PC-3 (cell line): Measurements from ENCODE around the gene ZBTB9. TPM values are rescaled to one million over a fixed set of nuclear protein-coding genes. Genes with fewer than 3 reads are reported as not detected.

Experiments used
- ATAC-seq: fragments of 200-7000 bp; cut with Tn5 transposase; 2 replicates; pipeline ENCODE4 v1.9.1; 2020; ENCODE audit warnings: mild to moderate bottlenecking, moderate library complexity
- BruUV-seq: library from RNA; stranded (reverse); fragments of 400-500 nt; replicated peaks from 2 replicates; lab custom pipeline; 2021; lab: Mats Ljungman, UMichigan
- CTCF ChIA-PET: fragments of 300-600 bp; sonication (Branson Sonifier 250); formaldehyde crosslinking; loops from one replicate; lab custom pipeline; 2022; ENCODE audit warnings: antibody characterized with exemption; lab: Charles Lee
- POLR2A ChIA-PET: fragments of 300-600 bp; sonication (Branson Sonifier 250); formaldehyde crosslinking; loops from one replicate; lab custom pipeline; 2022; ENCODE audit warnings: antibody characterized with exemption; ENCODE audit not compliant: unreplicated experiment; lab: Charles Lee
- DNase-seq: peaks from one replicate; pipeline ENCODE4 v3.0.0-alpha.2; 2015
- H2AFZ ChIP-seq: fragments of 300-600 bp; sonication (generic); 2 replicates; pipeline ENCODE4 v1.6.0; 2016; ENCODE audit warnings: antibody characterized with exemption, low read length
- H3F3A ChIP-seq: fragments of 300-600 bp; sonication (generic); one replicate; pipeline ENCODE4 v1.6.0; 2017; ENCODE audit warnings: antibody characterized with exemption, low read length, control low read depth, mild to moderate bottlenecking; ENCODE audit not compliant: unreplicated experiment
- H3K27ac ChIP-seq: fragments of 300-600 bp; sonication (generic); 2 replicates; pipeline ENCODE4 v1.5.1; 2016; ENCODE audit warnings: mild to moderate bottlenecking, low read length
- H3K27me3 ChIP-seq: fragments of 300-600 bp; sonication (generic); 2 replicates; pipeline ENCODE4 v1.6.1; 2016; ENCODE audit warnings: low read length, mixed read lengths
- H3K36me3 ChIP-seq: fragments of 300-600 bp; sonication (generic); 2 replicates; pipeline ENCODE4 v1.6.1; 2016; ENCODE audit warnings: low read depth, mixed run types, low read length, mixed read lengths
- H3K4me1 ChIP-seq: fragments of 300-600 bp; sonication (generic); 2 replicates; pipeline ENCODE4 v1.5.1; 2016; ENCODE audit warnings: low read length; ENCODE audit not compliant: insufficient read depth
- H3K4me2 ChIP-seq: fragments of 300-600 bp; sonication (generic); 2 replicates; pipeline ENCODE4 v1.6.0; 2016; ENCODE audit warnings: low read length
- H3K4me3 ChIP-seq: fragments of 300-600 bp; sonication (generic); 2 replicates; pipeline ENCODE4 v1.5.1; 2016; ENCODE audit warnings: mild to moderate bottlenecking, low read length, mixed read lengths
- H3K79me2 ChIP-seq: fragments of 300-600 bp; sonication (generic); 2 replicates; pipeline ENCODE4 v1.6.1; 2017; ENCODE audit warnings: low read length, mixed read lengths
- H3K9ac ChIP-seq: fragments of 300-600 bp; sonication (generic); 2 replicates; pipeline ENCODE4 v1.6.0; 2016; ENCODE audit warnings: mild to moderate bottlenecking, low read length
- H3K9me2 ChIP-seq: fragments of 300-600 bp; sonication (generic); replicated peaks from 2 replicates; pipeline ENCODE4 v1.6.1; 2016; ENCODE audit warnings: mixed run types, low read length, mixed read lengths
- H3K9me3 ChIP-seq: fragments of 300-600 bp; sonication (generic); 2 replicates; pipeline ENCODE4 v1.6.1; 2016; ENCODE audit warnings: low read length, mixed read lengths
- H4K20me1 ChIP-seq: fragments of 300-600 bp; sonication (generic); 2 replicates; pipeline ENCODE4 v1.6.1; 2016; ENCODE audit warnings: low read length, mixed read lengths
- CTCF ChIP-seq: fragments of 300-600 bp; sonication (generic); conservative IDR thresholded peaks from 2 replicates; pipeline ENCODE4 v1.5.1; 2017; ENCODE audit warnings: antibody characterized with exemption, low read depth, mild to moderate bottlenecking, low read length
- EZH2 ChIP-seq: fragments of 300-600 bp; sonication (generic); IDR thresholded peaks from one replicate; pipeline ENCODE4 v1.6.1; 2017; ENCODE audit warnings: antibody characterized with exemption, mild to moderate bottlenecking, low read length; ENCODE audit not compliant: unreplicated experiment
- EZH2phosphoT487 ChIP-seq: fragments of 300-600 bp; sonication (generic); IDR thresholded peaks from 2 replicates; pipeline ENCODE4 v1.6.1; 2018; ENCODE audit warnings: mild to moderate bottlenecking, antibody characterized with exemption, low read length, borderline replicate concordance
- intact Hi-C: fragments of 100-400 bp; cut with micrococcal nuclease; formaldehyde crosslinking; loops from 2 replicates; pipeline ENCODE4 v1.9.0; 2023
- total RNA-seq: library from RNA; depleted of rRNA; stranded (reverse); fragments of >200 nt; gene quantifications from 2 replicates; pipeline ENCODE4 v1.2.3, GENCODE V29; 2014

ZBTB9 gene
- total RNA-seq, 1 experiment from 2014 or later, result 9.1 TPM

- no peaks in the 10 kb centered on the region for H3K27me3 ChIP-seq
- no peak for DNase-seq
- H4K20me1 ChIP-seq, result no peaks in the 10 kb centered on the region
- peaks cover 15% of the 10 kb centered on the region for H3K79me2 ChIP-seq
- no peak overlapping the region for H3K9ac ChIP-seq
- H3K9me2 ChIP-seq, result no peaks in the 10 kb centered on the region
- ChIA-PET CTCF (no interaction called here), POLR2A (no interaction called here)
- intact Hi-C loops, result no loop called here
- no peaks in the 10 kb centered on the region for H3F3A ChIP-seq
- H3K4me2 ChIP-seq, result no peak overlapping the region
- H2AFZ ChIP-seq, result no peak overlapping the region
- no peaks in the 10 kb centered on the region for H3K9me3 ChIP-seq
- H3K4me1 ChIP-seq, result peaks cover 30% of the 10 kb centered on the region
- TF ChIP-seq EZH2 (no peak), EZH2phosphoT487 (no peak), CTCF (no peak)
- no peaks in the 10 kb centered on the region for H3K36me3 ChIP-seq
- H3K27ac ChIP-seq, result no peak overlapping the region
- BruUV-seq, result no TSS peak
- no peak overlapping the region for H3K4me3 ChIP-seq
- no peak for ATAC-seq
These were observed 33.1 kb upstream of the ZBTB9 start for GRCh38 chr6:33421344-33421643.

- H2AFZ ChIP-seq, result no peak overlapping the region
- H3K9me3 ChIP-seq, result no peaks in the 10 kb centered on the region
- no peaks in the 10 kb centered on the region for H4K20me1 ChIP-seq
- H3K36me3 ChIP-seq, result no peaks in the 10 kb centered on the region
- no peak overlapping the region for H3K4me2 ChIP-seq
- ATAC-seq (no peak), DNase-seq (no peak)
- H3K9ac ChIP-seq, result no peak overlapping the region
- H3K4me3 ChIP-seq, result no peak overlapping the region
- no peak overlapping the region for H3K27ac ChIP-seq
- H3K79me2 ChIP-seq, result no peaks in the 10 kb centered on the region
- CTCF ChIA-PET, result no interaction called here
- H3F3A ChIP-seq, result no peaks in the 10 kb centered on the region
- no TSS peak for BruUV-seq
- no peak for TF ChIP-seq EZH2phosphoT487
- TF ChIP-seq CTCF, result no peak
- TF ChIP-seq EZH2, result no peak
- POLR2A ChIA-PET, result no interaction called here
- H3K27me3 ChIP-seq, result no peaks in the 10 kb centered on the region
- peaks cover 23% of the 10 kb centered on the region for H3K4me1 ChIP-seq
- intact Hi-C loops, result no loop called here
- no peaks in the 10 kb centered on the region for H3K9me2 ChIP-seq
These were observed 30.6 kb upstream of the ZBTB9 start for GRCh38 chr6:33423777-33424176.

DNA sequence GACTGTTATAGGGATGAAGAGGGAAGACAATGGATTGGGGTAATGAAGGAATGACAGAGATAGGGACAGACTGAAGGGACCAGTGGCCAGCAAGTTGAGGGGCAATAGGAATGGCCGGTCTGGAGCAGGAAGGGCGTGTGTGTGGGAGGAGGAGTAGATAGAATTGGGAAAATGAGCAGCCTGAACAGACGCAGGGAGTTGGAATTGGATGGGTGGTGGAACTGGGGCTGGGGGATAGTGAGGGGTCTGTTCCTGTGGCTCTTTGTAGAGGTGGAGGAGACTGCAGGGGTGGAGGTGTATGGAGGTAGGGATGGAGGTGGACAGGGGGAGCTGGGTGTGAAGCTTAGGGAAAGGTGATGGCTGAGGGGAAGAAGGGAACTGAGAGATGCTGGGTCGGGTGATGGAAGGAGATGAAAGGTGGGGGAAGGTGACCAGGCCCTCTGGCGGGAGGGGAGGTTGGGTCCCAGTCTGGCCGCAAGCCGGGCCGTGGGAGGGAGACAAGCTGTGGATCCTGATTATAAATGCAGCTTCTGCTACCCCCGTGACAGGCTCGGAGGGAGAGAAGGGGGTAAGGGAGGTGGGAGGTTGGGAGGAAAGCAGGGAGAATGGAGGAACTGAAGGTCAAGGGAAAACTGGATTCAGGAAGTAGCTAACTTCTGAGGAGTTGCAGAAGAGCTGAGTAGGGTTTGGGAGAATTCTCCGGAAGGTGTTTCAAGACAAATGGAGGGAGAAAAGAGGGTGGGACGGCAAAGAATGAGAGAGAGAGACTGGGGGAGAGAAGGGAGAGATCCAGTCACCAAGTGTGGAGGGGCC is 29.3 kb upstream of the ZBTB9 start:
- no peaks in the 10 kb centered on the region for H3K79me2 ChIP-seq
- TF ChIP-seq EZH2 (no peak), EZH2phosphoT487 (no peak)
- no peaks in the 10 kb centered on the region for H3K9me2 ChIP-seq
- H3K36me3 ChIP-seq, result no peaks in the 10 kb centered on the region
- peaks cover 23% of the 10 kb centered on the region for H3K4me1 ChIP-seq
- peak overlapping the region; percentile 89 for H3K4me2 ChIP-seq
- H2AFZ ChIP-seq, result peak overlapping the region; percentile 76
- H3K27ac ChIP-seq, result peak overlapping the region; percentile 57
- CTCF ChIA-PET, result interaction anchor here (0.6 kb wide), 1 partner anchor 162 kb away, joined by 8 read pairs; no protein-coding TSS in a partner anchor
- peak overlapping the region; percentile 71 for H3K9ac ChIP-seq
- ATAC-seq, result no peak
- peak overlapping the region; percentile 66 for H3K4me3 ChIP-seq
- no peak for DNase-seq
- intact Hi-C loops, result no loop called here
- TSS peak; percentile 94 for BruUV-seq
- H3F3A ChIP-seq, result no peaks in the 10 kb centered on the region
- POLR2A ChIA-PET, result interaction anchor here (0.6 kb wide), 1 partner anchor 176 kb away, joined by 7 read pairs; no protein-coding TSS in a partner anchor
- no peaks in the 10 kb centered on the region for H3K27me3 ChIP-seq
- no peaks in the 10 kb centered on the region for H3K9me3 ChIP-seq
- no peaks in the 10 kb centered on the region for H4K20me1 ChIP-seq
